Fibroblast of mammary gland (primary cell): Measurements from ENCODE around the gene NRXN3.
A peak's percentile ranks its signal among the peaks of the same experiment; 100 is the strongest.

Experiments used
- DNase-seq: peaks from one replicate; pipeline ENCODE4 v3.0.0-alpha.2; 2010; ENCODE audit warnings: low read depth
- H3K4me3 ChIP-seq: 2 replicates; pipeline ENCODE4 v1.5.1; 2011; ENCODE audit warnings: low read depth, mild to moderate bottlenecking, low read length, moderate library complexity; ENCODE audit not compliant: control insufficient read depth
- CTCF ChIP-seq: conservative IDR thresholded peaks from 2 replicates; pipeline ENCODE4 v1.5.1; 2011; ENCODE audit warnings: low read depth, low read length, inconsistent platforms; ENCODE audit not compliant: control insufficient read depth, insufficient read depth

Gene NRXN3

GRCh38 chr14:78933166-78933565 is 763.0 kb downstream of the NRXN3 start:
- no peak for TF ChIP-seq CTCF
- no peak overlapping the region for H3K4me3 ChIP-seq
- DNase-seq, result no peak

GRCh38 chr14:78933948-78934524 is 763.9 kb downstream of the NRXN3 start:
- TF ChIP-seq CTCF, result peak; percentile 43
- peak; percentile 46 for DNase-seq
- H3K4me3 ChIP-seq, result no peak overlapping the region

GRCh38 chr14:78946949-78947348 is 776.8 kb downstream of the NRXN3 start:
- H3K4me3 ChIP-seq, result no peak overlapping the region
- TF ChIP-seq CTCF, result no peak
- DNase-seq, result no peak

- no peak overlapping the region for H3K4me3 ChIP-seq
- no peak for DNase-seq
- TF ChIP-seq CTCF, result no peak
These were observed 777.5 kb downstream of the NRXN3 start for GRCh38 chr14:78947681-78948080.

GRCh38 chr14:78950649-78951048 is 780.5 kb downstream of the NRXN3 start:
- H3K4me3 ChIP-seq, result no peak overlapping the region
- DNase-seq, result peak; percentile 51
- TF ChIP-seq CTCF, result no peak

GRCh38 chr14:78951602-78952001 is 781.4 kb downstream of the NRXN3 start:
- no peak overlapping the region for H3K4me3 ChIP-seq
- no peak for TF ChIP-seq CTCF

More at GRCh38 chr14:78951602-78952001, 781.4 kb downstream of the NRXN3 start:
- no peak for DNase-seq
